ENCODE measurements around the gene CPSF3. TPM values are rescaled to one million over a fixed set of nuclear protein-coding genes. Genes with fewer than 3 reads are reported as not detected.
A peak's percentile ranks its signal among the peaks of the same experiment; 100 is the strongest.

The CPSF3 gene
- total RNA-seq, 1 experiment from 2014 or later: 95.5 TPM

- H3K9me3 Mint-ChIP-seq: no peaks in the 10 kb centered on the region
- no peak overlapping the region for H3K4me3 Mint-ChIP-seq
- peaks cover 3% of the 10 kb centered on the region for H3K27me3 Mint-ChIP-seq (ENCODE audit: low read depth)
- Histone ChIP-seq H3K4me1 (ENCODE audit: insufficient read depth, low read length) (no peaks in the 10 kb centered on the region), H2BK12ac (ENCODE audit: insufficient read length, low read depth, low read length) (no peak overlapping the region), H3K27ac (ENCODE audit: insufficient read length, low read depth, low read length) (no peak overlapping the region), H2BK120ac (ENCODE audit: low read depth, low read length, poor library complexity, severe bottlenecking) (no peak overlapping the region), H3K4ac (ENCODE audit: low read depth, low read length) (no peak overlapping the region), H3K14ac (ENCODE audit: insufficient read depth, low read length) (no peak overlapping the region), H3K23me2 (ENCODE audit: insufficient read length, low read depth, low read length, poor library complexity, severe bottlenecking) (no peaks in the 10 kb centered on the region), H4K91ac (ENCODE audit: insufficient read length, low read depth, low read length) (no peak overlapping the region), H3T11ph (ENCODE audit: low read length) (no peak overlapping the region), H3K9ac (ENCODE audit: extremely low read depth, insufficient read length, low read length) (no peak overlapping the region), H3K56ac (ENCODE audit: insufficient read length, low read depth, low read length) (no peak overlapping the region), H3K27me3 (ENCODE audit: insufficient read depth, low read length) (no peaks in the 10 kb centered on the region), H4K8ac (replicated peaks; ENCODE audit: insufficient read length, low read depth, low read length) (no peak overlapping the region), H2AFZ (ENCODE audit: low read length) (no peak overlapping the region), H3K23ac (ENCODE audit: insufficient read length, low read depth, low read length) (no peak overlapping the region), H3K18ac (ENCODE audit: insufficient read length, low read depth, low read length) (no peak overlapping the region), H4K20me1 (ENCODE audit: control insufficient read depth, insufficient read depth, insufficient read length) (no peaks in the 10 kb centered on the region), H2BK20ac (ENCODE audit: low read depth, low read length, poor library complexity, severe bottlenecking) (no peak overlapping the region), H4K5ac (ENCODE audit: insufficient read length, low read depth, low read length) (no peak overlapping the region), H3K79me2 (ENCODE audit: insufficient read depth, low read length) (no peaks in the 10 kb centered on the region), H3K9me3 (ENCODE audit: control insufficient read depth, low read depth, low read length) (no peaks in the 10 kb centered on the region), H2BK15ac (ENCODE audit: low read depth, low read length) (no peak overlapping the region), H2BK5ac (ENCODE audit: insufficient read length, low read length) (no peak overlapping the region), H3K79me1 (ENCODE audit: insufficient read depth, low read depth, low read length, poor library complexity, severe bottlenecking) (no peaks in the 10 kb centered on the region), H3K4me2 (ENCODE audit: insufficient read depth, insufficient read length, low read length) (no peak overlapping the region), H2AK5ac (ENCODE audit: insufficient read length, low read length) (no peak overlapping the region)
- peaks cover 0 to 6% (median 4%) of the 10 kb centered on the region in 3 experiments; a peak in 6 of 7 replicates for H3K36me3 Mint-ChIP-seq (ENCODE audit: insufficient read depth in 1 of 3, low read depth in 3 of 3)
- no peak for DNase-seq
- peaks cover 3 to 4% of the 10 kb centered on the region in 2 experiments for H3K4me1 Mint-ChIP-seq
- no CpG with 5 or more reads among the region's 7 CpGs for WGBS (ENCODE audit: extremely low coverage, insufficient read length, low lambda C conversion rate)
- no peak overlapping the region; a peak in 1 of 7 replicates for H3K27ac Mint-ChIP-seq
- TF ChIP-seq CTCF (conservative IDR thresholded peaks at IDR 0.05): peak; percentile 22; the same call in 1 of the 3 replicates
Measured at GRCh38 chr2:9416962-9417316, 6.5 kb upstream of the CPSF3 start.
